SU-DHL-6 (cell line): ENCODE results near the gene TNP1.

ENCODE experiments used
- H2AFZ ChIP-seq: fragments of 200-600 bp; sonication (generic); 2 replicates; pipeline ENCODE4 v1.6.1; 2014; ENCODE audit warnings: low read depth, mild to moderate bottlenecking, moderate library complexity, mixed read lengths, antibody characterized with exemption, low read length; ENCODE audit not compliant: severe bottlenecking
- H3F3A ChIP-seq: fragments of 200-600 bp; shearing (Covaris generic); 2 replicates; pipeline ENCODE4 v1.6.0; 2016; ENCODE audit warnings: antibody characterized with exemption, mild to moderate bottlenecking; ENCODE audit not compliant: insufficient read depth
- H3K27ac ChIP-seq: fragments of 200-600 bp; sonication (generic); 2 replicates; pipeline ENCODE4 v1.5.1; 2016; ENCODE audit warnings: low read depth, mild to moderate bottlenecking, low read length, moderate library complexity, mixed read lengths
- H3K27me3 ChIP-seq: fragments of 200-600 bp; sonication (generic), shearing (Covaris generic); 2 replicates; pipeline ENCODE4 v1.6.0; 2014; ENCODE audit warnings: mild to moderate bottlenecking, low read length
- H3K36me3 ChIP-seq: fragments of 200-600 bp; sonication (generic); 2 replicates; pipeline ENCODE4 v1.6.1; 2014; ENCODE audit warnings: mild to moderate bottlenecking, low read length, mixed read lengths
- H3K4me2 ChIP-seq: fragments of 300-600, 200-600 bp; shearing (Covaris generic), sonication (generic); 2 replicates; pipeline ENCODE4 v1.6.0; 2014; ENCODE audit warnings: low read length, low read depth, mild to moderate bottlenecking; ENCODE audit not compliant: poor library complexity, severe bottlenecking
- H3K4me3 ChIP-seq: fragments of 200-600 bp; sonication (generic); 2 replicates; pipeline ENCODE4 v1.5.1; 2014; ENCODE audit warnings: antibody characterized with exemption, low read length, mild to moderate bottlenecking, mixed read lengths; ENCODE audit not compliant: insufficient read depth, poor library complexity, severe bottlenecking
- H3K79me2 ChIP-seq: fragments of 200-600 bp; sonication (generic); 2 replicates; pipeline ENCODE4 v1.6.1; 2014; ENCODE audit warnings: mild to moderate bottlenecking, low read length, moderate library complexity; ENCODE audit not compliant: insufficient read depth
- H3K9ac ChIP-seq: fragments of 200-600 bp; sonication (generic); 2 replicates; pipeline ENCODE4 v1.7.0; 2014; ENCODE audit warnings: mild to moderate bottlenecking, low read length
- H3K9me2 ChIP-seq: fragments of 200-600 bp; sonication (generic); replicated peaks from 2 replicates; pipeline ENCODE4 v1.6.1; 2014; ENCODE audit warnings: low read length; ENCODE audit not compliant: insufficient read depth
- H3K9me3 ChIP-seq: fragments of 200-600 bp; sonication (generic); 2 replicates; pipeline ENCODE4 v1.6.1; 2014; ENCODE audit warnings: low read length, mixed read lengths; ENCODE audit not compliant: insufficient read depth
- H4K20me1 ChIP-seq: fragments of 200-600 bp; sonication (generic); 2 replicates; pipeline ENCODE4 v1.6.1; 2014; ENCODE audit warnings: low read depth, mild to moderate bottlenecking, antibody characterized with exemption, low read length, moderate library complexity, mixed read lengths
- CTCF ChIP-seq: fragments of 200-600 bp; sonication (generic); IDR thresholded peaks from one replicate; pipeline ENCODE4 v1.5.1; 2017; ENCODE audit warnings: antibody characterized with exemption, mild to moderate bottlenecking, low read length, moderate library complexity; ENCODE audit not compliant: insufficient read depth, poor library complexity, severe bottlenecking
- EZH2phosphoT487 ChIP-seq: fragments of 200-600 bp; sonication (generic), shearing (Covaris generic); conservative IDR thresholded peaks from 2 replicates; pipeline ENCODE4 v1.6.1; 2018; ENCODE audit warnings: mild to moderate bottlenecking, antibody characterized with exemption, low read length, moderate library complexity, mixed read lengths

The TNP1 gene

GRCh38 chr2:216851486-216852090 lies 8.3 kb downstream of the TNP1 start:
- H3K27ac ChIP-seq: no peak overlapping the region
- no peaks in the 10 kb centered on the region for H4K20me1 ChIP-seq
- no peaks in the 10 kb centered on the region for H3F3A ChIP-seq
- no peaks in the 10 kb centered on the region for H3K36me3 ChIP-seq
- no peaks in the 10 kb centered on the region for H3K27me3 ChIP-seq
- no peak overlapping the region for H3K4me3 ChIP-seq
- H3K79me2 ChIP-seq: no peaks in the 10 kb centered on the region
- H3K9me2 ChIP-seq: no peaks in the 10 kb centered on the region
- H3K9me3 ChIP-seq: no peaks in the 10 kb centered on the region
- H3K9ac ChIP-seq: no peak overlapping the region
- H2AFZ ChIP-seq: no peak overlapping the region
- H3K4me2 ChIP-seq: no peak overlapping the region
- no peak for TF ChIP-seq CTCF
- TF ChIP-seq EZH2phosphoT487: no peak

GRCh38 chr2:216850665-216851322 lies 9.1 kb downstream of the TNP1 start:
- Histone ChIP-seq H3K4me3 (no peak overlapping the region), H3K9me3 (no peaks in the 10 kb centered on the region), H4K20me1 (no peaks in the 10 kb centered on the region), H3K9ac (no peak overlapping the region), H3F3A (no peaks in the 10 kb centered on the region), H3K9me2 (no peaks in the 10 kb centered on the region), H3K27ac (no peak overlapping the region), H3K79me2 (no peaks in the 10 kb centered on the region), H3K36me3 (no peaks in the 10 kb centered on the region), H3K27me3 (no peaks in the 10 kb centered on the region), H2AFZ (no peak overlapping the region), H3K4me2 (no peak overlapping the region)
- TF ChIP-seq EZH2phosphoT487 (no peak), CTCF (no peak)

GRCh38 chr2:216849987-216850386 lies 9.9 kb downstream of the TNP1 start:
- Histone ChIP-seq H3F3A (no peaks in the 10 kb centered on the region), H3K79me2 (no peaks in the 10 kb centered on the region), H4K20me1 (no peaks in the 10 kb centered on the region), H2AFZ (no peak overlapping the region), H3K9me3 (no peaks in the 10 kb centered on the region), H3K9me2 (no peaks in the 10 kb centered on the region), H3K36me3 (no peaks in the 10 kb centered on the region), H3K27ac (no peak overlapping the region), H3K9ac (no peak overlapping the region), H3K4me2 (no peak overlapping the region), H3K27me3 (no peaks in the 10 kb centered on the region), H3K4me3 (no peak overlapping the region)
- TF ChIP-seq EZH2phosphoT487 (no peak), CTCF (no peak)
